Measurements from ENCODE around the gene ATP6V0B.
A peak's percentile ranks its signal among the peaks of the same experiment; 100 is the strongest.

ATP6V0B gene

DNA sequence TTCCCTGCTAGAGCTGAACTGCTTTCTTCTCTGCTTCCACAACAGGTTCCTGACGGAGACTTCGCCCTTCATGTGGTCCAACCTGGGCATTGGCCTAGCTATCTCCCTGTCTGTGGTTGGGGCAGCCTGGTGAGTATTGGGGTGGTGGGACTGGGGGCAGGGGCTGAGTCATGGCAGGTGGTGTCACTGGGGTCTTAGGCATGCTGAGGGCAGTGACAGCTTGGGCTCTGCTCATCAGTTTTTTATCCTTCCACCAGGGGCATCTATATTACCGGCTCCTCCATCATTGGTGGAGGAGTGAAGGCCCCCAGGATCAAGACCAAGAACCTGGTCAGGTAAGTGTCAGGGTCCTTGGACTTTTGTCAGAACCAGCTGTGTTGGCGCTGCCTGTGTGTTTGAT lies 1.3 kb downstream of the ATP6V0B start:
- Histone ChIP-seq H3K4me1 (ENCODE audit: low read length) (peaks cover 31% of the 10 kb centered on the region), H3K79me2 (ENCODE audit: low read length) (peaks cover 67% of the 10 kb centered on the region), H3K36me3 (replicated peaks; ENCODE audit: low read depth, low read length) (peaks cover 20% of the 10 kb centered on the region), H3K4me3 (ENCODE audit: low read length) (peak overlapping the region; percentile 87), H3K27ac (ENCODE audit: low read length) (peak overlapping the region; percentile 66), H3K9me3 (ENCODE audit: insufficient read depth, low read length) (no peaks in the 10 kb centered on the region), H3K27me3 (ENCODE audit: low read depth, low read length) (no peaks in the 10 kb centered on the region), H3K4me2 (ENCODE audit: low read length) (peak overlapping the region; percentile 97), H2AFZ (ENCODE audit: low read depth, low read length) (no peak overlapping the region), H4K20me1 (ENCODE audit: insufficient read depth, low read length) (peaks cover 4% of the 10 kb centered on the region; the same call in 1 of the 2 replicates), H3K9ac (ENCODE audit: low read length) (peak overlapping the region; percentile 89)
- no peak for TF ChIP-seq EZH2phosphoT487 (IDR thresholded peaks at IDR 0.05; ENCODE audit: low read depth)
- TF ChIP-seq, protein P1, sequence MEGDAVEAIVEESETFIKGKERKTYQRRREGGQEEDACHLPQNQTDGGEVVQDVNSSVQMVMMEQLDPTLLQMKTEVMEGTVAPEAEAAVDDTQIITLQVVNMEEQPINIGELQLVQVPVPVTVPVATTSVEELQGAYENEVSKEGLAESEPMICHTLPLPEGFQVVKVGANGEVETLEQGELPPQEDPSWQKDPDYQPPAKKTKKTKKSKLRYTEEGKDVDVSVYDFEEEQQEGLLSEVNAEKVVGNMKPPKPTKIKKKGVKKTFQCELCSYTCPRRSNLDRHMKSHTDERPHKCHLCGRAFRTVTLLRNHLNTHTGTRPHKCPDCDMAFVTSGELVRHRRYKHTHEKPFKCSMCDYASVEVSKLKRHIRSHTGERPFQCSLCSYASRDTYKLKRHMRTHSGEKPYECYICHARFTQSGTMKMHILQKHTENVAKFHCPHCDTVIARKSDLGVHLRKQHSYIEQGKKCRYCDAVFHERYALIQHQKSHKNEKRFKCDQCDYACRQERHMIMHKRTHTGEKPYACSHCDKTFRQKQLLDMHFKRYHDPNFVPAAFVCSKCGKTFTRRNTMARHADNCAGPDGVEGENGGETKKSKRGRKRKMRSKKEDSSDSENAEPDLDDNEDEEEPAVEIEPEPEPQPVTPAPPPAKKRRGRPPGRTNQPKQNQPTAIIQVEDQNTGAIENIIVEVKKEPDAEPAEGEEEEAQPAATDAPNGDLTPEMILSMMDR (IDR thresholded peaks at IDR 0.05; ENCODE audit: low read depth, low read length), result no peak

DNA sequence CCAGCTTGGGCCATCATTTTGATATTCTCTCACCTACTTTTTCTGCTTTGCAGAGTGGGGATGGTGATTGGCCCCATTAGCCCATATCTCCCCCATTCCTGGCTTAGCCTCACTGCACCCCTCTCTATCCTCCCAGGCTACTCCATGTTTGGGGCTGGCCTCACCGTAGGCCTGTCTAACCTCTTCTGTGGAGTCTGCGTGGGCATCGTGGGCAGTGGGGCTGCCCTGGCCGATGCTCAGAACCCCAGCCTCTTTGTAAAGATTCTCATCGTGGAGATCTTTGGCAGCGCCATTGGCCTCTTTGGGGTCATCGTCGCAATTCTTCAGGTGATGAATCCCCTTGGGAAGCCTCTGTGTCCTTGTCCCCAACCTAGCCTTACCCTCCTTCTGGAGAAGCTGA lies 2.1 kb downstream of the ATP6V0B start:
- H3K4me2 ChIP-seq (ENCODE audit: low read length), result no peak overlapping the region
- no peak overlapping the region for H2AFZ ChIP-seq (ENCODE audit: low read depth, low read length)
- peaks cover 31% of the 10 kb centered on the region for H3K4me1 ChIP-seq (ENCODE audit: low read length)
- peaks cover 20% of the 10 kb centered on the region for H3K36me3 ChIP-seq (replicated peaks; ENCODE audit: low read depth, low read length)
- peaks cover 70% of the 10 kb centered on the region for H3K79me2 ChIP-seq (ENCODE audit: low read length)
- no peak for TF ChIP-seq EZH2phosphoT487 (IDR thresholded peaks at IDR 0.05; ENCODE audit: low read depth)
- TF ChIP-seq, protein P1 (IDR thresholded peaks at IDR 0.05; ENCODE audit: low read depth, low read length), result no peak
- H3K27me3 ChIP-seq (ENCODE audit: low read depth, low read length), result no peaks in the 10 kb centered on the region
- H3K9me3 ChIP-seq (ENCODE audit: insufficient read depth, low read length), result no peaks in the 10 kb centered on the region
- peaks cover 4% of the 10 kb centered on the region; the same call in 1 of the 2 replicates for H4K20me1 ChIP-seq (ENCODE audit: insufficient read depth, low read length)
- no peak overlapping the region for H3K4me3 ChIP-seq (ENCODE audit: low read length)
- H3K27ac ChIP-seq (ENCODE audit: low read length), result no peak overlapping the region
- no peak overlapping the region for H3K9ac ChIP-seq (ENCODE audit: low read length)

DNA sequence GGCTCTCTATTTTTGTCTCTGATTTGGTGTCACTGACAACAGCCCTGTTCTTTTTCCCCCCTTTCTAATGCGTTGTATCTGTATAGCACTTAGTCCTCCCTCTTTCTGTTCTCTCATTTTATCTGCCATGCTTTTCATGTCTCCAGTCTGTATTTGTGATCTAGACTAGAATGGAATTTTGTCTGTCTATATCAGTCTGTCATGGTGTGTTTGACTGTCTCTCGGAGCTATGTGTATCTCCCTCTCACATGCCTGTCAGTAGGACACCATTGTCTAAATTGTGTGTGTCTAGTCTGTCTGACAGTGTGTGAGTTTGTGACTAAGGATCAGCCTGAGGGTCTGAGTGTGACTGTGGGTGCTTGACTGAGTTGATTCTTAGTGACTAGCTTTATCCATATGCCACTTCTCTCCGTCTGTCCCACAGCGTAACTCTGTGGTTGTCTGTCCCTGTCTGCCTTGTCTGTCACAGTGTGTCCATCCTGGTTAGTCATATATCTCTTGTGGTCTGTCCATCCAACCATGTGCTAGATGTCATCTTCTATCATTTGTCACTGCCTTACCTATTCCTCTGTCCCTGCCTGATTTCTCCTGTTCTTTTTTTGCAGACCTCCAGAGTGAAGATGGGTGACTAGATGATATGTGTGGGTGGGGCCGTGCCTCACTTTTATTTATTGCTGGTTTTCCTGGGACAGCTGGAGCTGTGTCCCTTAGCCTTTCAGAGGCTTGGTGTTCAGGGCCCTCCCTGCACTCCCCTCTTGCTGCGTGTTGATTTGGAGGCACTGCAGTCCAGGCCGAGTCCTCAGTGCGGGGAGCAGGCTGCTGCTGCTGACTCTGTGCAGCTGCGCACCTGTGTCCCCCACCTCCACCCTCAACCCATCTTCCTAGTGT lies 2.9 kb downstream of the ATP6V0B start:
- H3K4me2 ChIP-seq (ENCODE audit: low read length), result peak overlapping the region; percentile 80; the same call in 1 of the 2 replicates
- H3K4me1 ChIP-seq (ENCODE audit: low read length), result peaks cover 31% of the 10 kb centered on the region
- TF ChIP-seq, protein P1 (IDR thresholded peaks at IDR 0.05; ENCODE audit: low read depth, low read length), result no peak
- no peak for TF ChIP-seq EZH2phosphoT487 (IDR thresholded peaks at IDR 0.05; ENCODE audit: low read depth)

DNA sequence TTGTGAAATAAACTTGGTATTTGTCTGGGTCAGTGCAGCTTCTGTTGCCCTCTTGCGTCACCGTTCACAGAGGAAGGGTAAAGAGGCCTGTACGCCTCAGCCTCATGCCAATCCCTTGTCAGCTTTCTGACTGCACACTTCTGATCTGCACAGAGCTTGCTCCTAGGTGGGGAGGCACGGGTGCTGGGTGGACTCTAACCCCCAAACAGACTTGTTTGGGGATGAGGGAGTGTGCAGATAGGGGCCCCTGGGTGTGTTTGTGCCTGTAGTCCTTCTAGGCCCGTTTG lies 3.4 kb downstream of the ATP6V0B start:
- Histone ChIP-seq H3K36me3 (replicated peaks; ENCODE audit: low read depth, low read length) (peaks cover 20% of the 10 kb centered on the region), H3K27me3 (ENCODE audit: low read depth, low read length) (no peaks in the 10 kb centered on the region), H3K4me3 (ENCODE audit: low read length) (peak overlapping the region; percentile 81), H2AFZ (ENCODE audit: low read depth, low read length) (no peak overlapping the region), H3K79me2 (ENCODE audit: low read length) (peaks cover 79% of the 10 kb centered on the region), H3K27ac (ENCODE audit: low read length) (no peak overlapping the region), H3K9me3 (ENCODE audit: insufficient read depth, low read length) (no peaks in the 10 kb centered on the region), H3K4me2 (ENCODE audit: low read length) (peak overlapping the region; percentile 80), H3K4me1 (ENCODE audit: low read length) (peaks cover 31% of the 10 kb centered on the region), H3K9ac (ENCODE audit: low read length) (peak overlapping the region; percentile 68), H4K20me1 (ENCODE audit: insufficient read depth, low read length) (peaks cover 4% of the 10 kb centered on the region; the same call in 1 of the 2 replicates)
- no peak for TF ChIP-seq EZH2phosphoT487 (IDR thresholded peaks at IDR 0.05; ENCODE audit: low read depth)
- TF ChIP-seq, protein P1 (IDR thresholded peaks at IDR 0.05; ENCODE audit: low read depth, low read length), result no peak

More for the DNA sequence above, 2.9 kb downstream of the ATP6V0B start:
- H4K20me1 ChIP-seq (ENCODE audit: insufficient read depth, low read length), result peaks cover 4% of the 10 kb centered on the region; the same call in 1 of the 2 replicates
- H3K4me3 ChIP-seq (ENCODE audit: low read length), result peak overlapping the region; percentile 81; the same call in 1 of the 2 replicates
- no peak overlapping the region for H2AFZ ChIP-seq (ENCODE audit: low read depth, low read length)
- H3K36me3 ChIP-seq (replicated peaks; ENCODE audit: low read depth, low read length), result peaks cover 20% of the 10 kb centered on the region
- peaks cover 77% of the 10 kb centered on the region for H3K79me2 ChIP-seq (ENCODE audit: low read length)
- no peaks in the 10 kb centered on the region for H3K27me3 ChIP-seq (ENCODE audit: low read depth, low read length)
- no peak overlapping the region for H3K9ac ChIP-seq (ENCODE audit: low read length)
- H3K9me3 ChIP-seq (ENCODE audit: insufficient read depth, low read length), result no peaks in the 10 kb centered on the region
- H3K27ac ChIP-seq (ENCODE audit: low read length), result no peak overlapping the region
